Caki2 (cell line): Measurements from ENCODE around the gene MARCHF6. TPM values are rescaled to one million over a fixed set of nuclear protein-coding genes. Genes with fewer than 3 reads are reported as not detected.

ENCODE experiments used
- DNase-seq: peaks from one replicate; pipeline ENCODE4 v3.0.0-alpha.2; 2015; ENCODE audit warnings: low read depth
- in situ Hi-C: cut with HindIII; loops from 2 replicates; pipeline ENCODE4 v1.10.0; 2016; ENCODE audit warnings: low sequenced_read_pairs, low pct_unique_long_range_greater_than_20kb, mixed read lengths
- total RNA-seq: library from RNA; depleted of rRNA; stranded (reverse); fragments of >200 nt; shearing (Covaris generic); gene quantifications from 2 replicates; pipeline ENCODE4 v1.2.3, GENCODE V29; 2014; ENCODE audit warnings: low replicate concordance

MARCHF6 gene
- total RNA-seq, 1 experiment from 2014 or later, result 25.8 TPM

DNA sequence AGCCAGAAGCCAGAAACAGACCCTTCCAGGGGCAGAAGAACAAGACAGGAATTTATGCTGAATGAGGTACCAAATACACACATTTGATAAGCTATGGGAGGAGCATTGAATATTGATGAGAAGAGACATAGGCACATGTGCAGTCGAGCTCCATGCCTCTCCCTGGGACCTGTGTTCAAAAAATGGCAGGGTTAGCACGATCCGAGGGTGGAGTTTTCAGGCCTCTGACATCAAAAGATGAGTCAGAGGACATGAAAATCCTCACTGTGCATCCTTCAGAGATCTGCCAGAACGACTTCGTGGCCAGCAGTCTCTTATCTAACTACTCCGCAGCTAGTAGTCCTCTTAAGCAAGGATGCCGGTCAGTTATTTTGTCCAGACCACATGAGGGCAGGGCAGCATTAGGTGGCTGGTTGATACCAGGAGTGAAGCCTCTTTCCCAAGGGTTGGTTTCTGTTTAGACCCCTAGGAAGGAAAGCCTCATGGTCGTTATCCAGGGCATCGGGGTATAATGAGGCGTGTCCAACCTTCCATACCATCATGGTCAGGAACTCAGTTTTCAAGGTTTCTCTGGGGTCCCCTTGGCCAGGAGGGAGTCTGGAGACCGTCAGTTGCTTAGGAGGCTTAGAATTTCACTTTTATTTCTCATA lies 34.2 kb upstream of the MARCHF6 start:
- no peak for DNase-seq
- in situ Hi-C loops, result no loop called here

DNA sequence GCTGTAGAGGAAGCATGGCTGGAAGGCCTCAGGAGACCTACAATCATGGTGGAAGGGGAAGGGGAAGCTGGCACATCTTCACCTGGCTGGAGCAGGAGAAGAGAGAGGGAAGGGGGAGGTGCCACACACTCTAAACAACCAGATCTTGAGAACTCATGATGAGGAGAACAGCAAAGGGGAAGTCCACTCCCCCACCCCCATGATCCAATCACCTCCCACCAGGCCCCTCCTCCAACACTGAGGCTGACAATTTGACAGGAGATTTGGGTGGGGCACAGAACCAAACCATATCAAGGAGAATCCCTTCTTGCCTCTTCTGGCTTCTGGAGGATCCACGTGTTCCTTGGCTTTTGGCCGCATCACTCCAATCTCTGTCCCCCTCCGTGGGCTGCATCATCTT lies 32.7 kb upstream of the MARCHF6 start:
- in situ Hi-C loops, result no loop called here
- DNase-seq, result no peak

DNA sequence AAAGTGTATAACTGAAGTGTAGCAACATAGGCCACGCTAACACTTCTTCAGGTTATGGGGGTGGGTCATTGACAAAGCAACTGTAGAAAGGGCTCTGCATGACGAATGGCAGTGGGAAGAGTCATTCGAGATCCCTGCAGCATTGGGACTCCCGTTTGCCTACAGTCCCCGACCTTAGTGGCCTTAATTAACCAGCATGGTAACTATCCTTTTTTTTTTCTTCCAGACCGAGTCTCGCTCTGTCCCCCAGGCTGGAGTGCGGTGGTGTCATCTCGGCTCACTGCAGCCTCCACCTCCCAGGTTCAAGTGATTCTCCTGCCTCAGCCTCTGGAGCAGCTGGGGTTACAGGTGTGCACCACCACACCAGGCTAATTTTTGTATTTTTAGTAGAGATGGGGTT lies 31.6 kb upstream of the MARCHF6 start:
- in situ Hi-C loops, result no loop called here
- no peak for DNase-seq

GRCh38 chr5:10323588-10324488 lies 29.7 kb upstream of the MARCHF6 start:
- DNase-seq, result peak; percentile 43

DNA sequence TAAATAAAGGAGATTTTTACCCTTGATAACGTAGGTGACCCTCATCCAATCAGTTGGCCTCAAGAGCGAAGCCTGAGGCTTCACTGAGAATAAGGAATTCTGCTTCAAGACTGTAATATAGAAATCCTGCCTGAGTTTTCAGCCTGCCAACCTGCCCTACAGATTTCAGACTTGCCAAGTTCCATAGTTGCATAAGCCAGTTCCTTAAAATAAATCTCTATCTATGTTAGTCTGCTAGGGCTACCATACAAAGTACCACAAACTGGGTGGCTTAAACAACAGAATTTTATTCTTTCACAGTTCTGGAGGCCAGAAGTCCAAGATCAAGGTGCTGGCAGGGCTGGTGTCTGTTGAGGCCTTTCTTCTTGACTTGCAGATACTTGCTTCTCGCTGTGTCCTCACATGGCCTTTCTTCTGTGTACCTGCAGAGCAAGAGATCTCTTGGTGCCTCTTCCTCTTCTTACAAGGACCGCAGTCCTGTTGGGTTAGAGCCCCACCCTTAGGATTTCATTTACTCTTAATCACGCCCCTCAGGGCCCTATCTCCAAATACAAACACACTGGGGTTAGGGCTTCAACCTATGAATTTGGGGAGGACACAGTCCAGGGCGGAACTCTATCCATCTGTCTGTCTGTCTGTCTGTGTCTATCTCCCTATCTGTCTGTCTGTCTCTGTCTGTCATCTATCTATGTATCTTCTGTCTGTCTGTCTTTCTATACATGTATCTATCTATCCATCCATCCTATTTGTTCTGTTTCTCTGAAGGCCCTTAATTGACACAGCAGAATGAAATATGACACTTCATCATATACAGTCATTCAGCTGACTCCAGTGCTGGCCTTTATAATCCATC lies 28.8 kb upstream of the MARCHF6 start:
- DNase-seq, result no peak
- in situ Hi-C loops, result no loop called here

More at GRCh38 chr5:10323588-10324488, 29.7 kb upstream of the MARCHF6 start:
- in situ Hi-C loops, result no loop called here

DNA sequence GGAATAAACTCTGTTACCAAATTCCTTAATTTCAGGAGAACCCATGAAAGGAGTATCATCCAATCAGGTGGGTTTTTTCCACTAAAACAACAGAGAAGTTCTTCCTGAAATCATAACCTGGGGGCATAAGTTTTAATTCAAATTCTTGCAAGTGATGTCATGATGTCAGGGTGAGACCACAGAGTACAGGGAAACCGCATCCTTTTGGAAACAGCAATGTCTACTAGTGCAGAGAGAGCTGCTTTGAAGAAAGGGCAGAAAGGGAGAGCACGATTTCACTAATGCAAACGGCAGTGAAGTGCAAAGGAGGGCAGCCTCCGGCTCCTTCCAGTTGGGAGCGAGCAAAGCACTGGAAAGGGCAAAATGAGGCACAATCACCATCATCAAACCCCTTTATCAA lies 25.2 kb upstream of the MARCHF6 start:
- in situ Hi-C loops, result no loop called here
- DNase-seq, result no peak

DNA sequence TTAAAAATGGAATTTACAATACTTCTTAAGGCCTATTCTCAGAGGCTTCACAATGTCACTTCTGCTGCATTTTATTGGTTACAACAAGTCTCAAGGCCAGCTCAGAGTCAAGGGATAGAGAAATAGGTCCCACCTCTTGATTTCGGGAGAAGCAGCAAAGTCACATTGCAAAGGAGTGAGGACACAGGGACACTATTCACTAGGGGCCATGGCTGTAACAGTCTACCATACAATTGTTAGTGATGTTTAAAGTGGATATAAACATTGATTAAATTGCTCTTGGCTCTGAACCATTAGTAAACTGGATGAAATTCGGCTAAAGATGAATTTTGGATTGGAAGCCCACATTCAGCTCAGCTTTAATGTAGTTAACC lies 24.1 kb upstream of the MARCHF6 start:
- in situ Hi-C loops, result no loop called here
- DNase-seq, result no peak

- DNase-seq, result no peak
- in situ Hi-C loops, result no loop called here
Measured at GRCh38 chr5:10329820-10330481, 23.5 kb upstream of the MARCHF6 start.

GRCh38 chr5:10330511-10331230 lies 22.8 kb upstream of the MARCHF6 start:
- DNase-seq, result no peak
- in situ Hi-C loops, result no loop called here

- DNase-seq, result no peak
- in situ Hi-C loops, result no loop called here
Measured at GRCh38 chr5:10331341-10331796, 22.1 kb upstream of the MARCHF6 start.

DNA sequence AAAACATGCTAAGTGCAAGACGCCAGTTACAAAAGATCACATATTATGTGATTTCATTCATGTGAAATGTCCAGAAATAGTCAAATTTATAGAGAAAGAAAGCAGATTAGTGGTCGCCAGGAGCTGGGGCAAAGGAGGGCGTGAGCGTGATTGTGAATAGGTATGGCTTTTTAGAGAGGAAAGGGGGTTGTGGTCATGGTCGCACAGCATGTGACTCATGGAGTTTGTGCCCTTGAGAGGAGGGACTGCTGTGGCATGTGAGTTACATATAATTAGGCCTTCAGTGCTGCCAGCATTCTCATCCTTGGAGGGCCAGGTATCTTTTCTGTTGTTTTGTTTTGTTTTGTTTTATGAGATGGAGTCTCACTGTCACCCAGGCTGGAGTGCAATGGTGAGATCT lies 21.2 kb upstream of the MARCHF6 start:
- DNase-seq, result no peak
- in situ Hi-C loops, result no loop called here

- in situ Hi-C loops, result no loop called here
- no peak for DNase-seq
Measured at GRCh38 chr5:10333154-10334006, 20.1 kb upstream of the MARCHF6 start.

DNA sequence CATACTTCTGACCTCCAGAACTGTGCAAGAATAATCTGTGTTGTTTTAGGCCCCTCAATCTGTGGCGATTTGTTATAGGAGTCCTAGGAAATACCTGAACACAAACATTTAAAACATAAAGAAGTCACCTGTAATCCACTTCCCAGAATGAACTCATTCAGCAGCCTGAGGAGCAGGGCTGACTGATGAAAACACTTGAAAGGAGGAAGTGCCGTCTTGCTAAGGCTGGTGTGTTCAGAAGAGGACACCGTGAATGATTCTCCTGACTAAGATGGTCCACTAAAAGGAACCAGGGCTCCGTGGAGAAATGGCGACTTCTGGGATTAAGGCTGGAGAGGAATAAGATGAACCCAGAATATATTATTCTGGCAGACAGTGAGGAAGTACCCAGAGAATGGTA lies 18.7 kb upstream of the MARCHF6 start:
- in situ Hi-C loops, result no loop called here
- DNase-seq, result no peak

DNA sequence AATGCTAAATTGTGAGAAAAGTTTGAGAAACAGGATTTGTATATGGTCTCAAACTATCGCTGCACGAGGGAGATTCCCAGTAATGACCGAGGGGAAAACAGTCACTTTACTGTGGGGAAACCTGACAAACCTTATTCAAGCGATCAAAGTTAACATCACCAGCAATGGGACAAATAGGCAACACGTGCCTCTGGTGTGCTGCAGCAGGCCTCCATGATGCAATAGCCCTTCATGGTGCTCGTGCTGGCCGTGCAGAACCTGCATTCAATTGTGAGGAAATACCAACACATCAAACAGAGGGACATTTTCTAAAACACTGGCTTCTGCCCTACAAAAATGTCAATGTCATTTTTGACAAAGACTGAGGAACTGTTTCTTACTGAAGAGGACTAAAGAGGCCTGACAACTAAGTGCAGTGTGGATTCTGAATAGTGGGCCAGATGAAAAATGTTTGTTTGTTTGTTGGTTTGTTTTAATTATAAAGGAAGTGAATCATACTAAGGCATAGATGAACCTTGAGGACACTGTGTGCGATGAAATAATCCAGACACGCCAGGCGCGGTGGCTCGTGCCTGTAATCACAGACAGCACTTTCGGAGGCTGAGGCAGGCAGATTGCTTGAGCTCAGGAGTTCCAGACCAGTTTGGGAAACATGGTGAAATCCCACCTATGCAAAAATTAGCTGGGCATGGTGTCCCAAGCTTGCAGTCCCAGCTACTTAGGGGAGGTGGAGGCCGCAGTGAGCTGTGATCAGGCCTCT lies 17.6 kb upstream of the MARCHF6 start:
- DNase-seq, result no peak
- in situ Hi-C loops, result no loop called here

GRCh38 chr5:10337107-10337506 lies 16.4 kb upstream of the MARCHF6 start:
- no peak for DNase-seq
- in situ Hi-C loops, result no loop called here

- DNase-seq, result no peak
- in situ Hi-C loops, result no loop called here
Measured at GRCh38 chr5:10337986-10338385, 15.5 kb upstream of the MARCHF6 start.
